ENCODE results near the gene PMEPA1. TPM values are rescaled to one million over a fixed set of nuclear protein-coding genes. Genes with fewer than 3 reads are reported as not detected.

The PMEPA1 gene
- total RNA-seq, 4 donors from 2014 or later: 7.5 to 31.3 (median 13.9) TPM

DNA sequence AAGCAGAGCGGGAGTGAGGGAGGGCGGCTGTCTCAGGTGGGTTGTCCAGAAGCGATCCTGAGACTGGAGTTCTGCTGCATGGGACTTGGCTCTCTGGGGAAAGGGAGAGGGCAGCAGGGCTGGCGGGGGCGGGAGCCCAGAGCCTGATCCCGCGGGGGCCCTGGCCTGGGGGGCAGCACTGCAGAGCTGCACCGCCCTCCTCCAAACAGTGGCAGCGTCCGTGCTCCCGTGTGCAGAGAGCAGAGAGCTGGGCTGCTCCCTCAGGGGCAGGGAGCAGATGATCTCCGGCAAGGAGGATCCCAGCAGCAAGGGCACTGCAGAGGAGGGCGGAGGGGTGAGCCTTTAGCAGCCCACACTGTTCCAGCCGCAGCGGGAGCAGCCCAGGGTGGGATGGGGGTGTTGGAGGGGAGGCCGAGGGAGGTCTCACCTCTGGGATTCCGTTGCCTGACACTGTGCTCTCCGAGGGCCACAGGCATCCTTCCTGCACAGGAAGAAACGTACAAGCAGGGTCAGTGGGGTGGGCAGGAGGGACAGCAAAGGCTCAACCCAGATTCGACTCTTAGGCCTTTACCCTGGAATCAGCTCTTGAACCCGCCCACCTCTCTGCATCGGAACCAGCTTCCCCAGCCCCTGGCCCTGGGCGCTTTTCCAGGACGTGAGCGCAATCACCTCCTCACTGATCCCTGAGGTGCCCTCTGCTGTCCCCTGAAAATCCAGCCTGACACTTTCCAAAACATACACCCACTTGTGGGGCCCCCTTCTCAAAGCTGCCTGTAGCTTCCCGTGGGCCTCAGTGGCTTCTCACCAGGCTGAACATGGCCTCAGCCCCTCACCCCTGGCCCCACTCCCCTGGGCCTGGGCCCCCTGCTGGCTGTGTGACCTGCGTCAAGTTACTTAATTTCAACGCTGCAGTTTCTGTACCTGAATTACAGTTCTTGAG is 56.9 kb downstream of the PMEPA1 start:
- TF ChIP-seq, protein P1, sequence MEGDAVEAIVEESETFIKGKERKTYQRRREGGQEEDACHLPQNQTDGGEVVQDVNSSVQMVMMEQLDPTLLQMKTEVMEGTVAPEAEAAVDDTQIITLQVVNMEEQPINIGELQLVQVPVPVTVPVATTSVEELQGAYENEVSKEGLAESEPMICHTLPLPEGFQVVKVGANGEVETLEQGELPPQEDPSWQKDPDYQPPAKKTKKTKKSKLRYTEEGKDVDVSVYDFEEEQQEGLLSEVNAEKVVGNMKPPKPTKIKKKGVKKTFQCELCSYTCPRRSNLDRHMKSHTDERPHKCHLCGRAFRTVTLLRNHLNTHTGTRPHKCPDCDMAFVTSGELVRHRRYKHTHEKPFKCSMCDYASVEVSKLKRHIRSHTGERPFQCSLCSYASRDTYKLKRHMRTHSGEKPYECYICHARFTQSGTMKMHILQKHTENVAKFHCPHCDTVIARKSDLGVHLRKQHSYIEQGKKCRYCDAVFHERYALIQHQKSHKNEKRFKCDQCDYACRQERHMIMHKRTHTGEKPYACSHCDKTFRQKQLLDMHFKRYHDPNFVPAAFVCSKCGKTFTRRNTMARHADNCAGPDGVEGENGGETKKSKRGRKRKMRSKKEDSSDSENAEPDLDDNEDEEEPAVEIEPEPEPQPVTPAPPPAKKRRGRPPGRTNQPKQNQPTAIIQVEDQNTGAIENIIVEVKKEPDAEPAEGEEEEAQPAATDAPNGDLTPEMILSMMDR (IDR thresholded peaks at IDR 0.05; ENCODE audit: low read depth): no peak

DNA sequence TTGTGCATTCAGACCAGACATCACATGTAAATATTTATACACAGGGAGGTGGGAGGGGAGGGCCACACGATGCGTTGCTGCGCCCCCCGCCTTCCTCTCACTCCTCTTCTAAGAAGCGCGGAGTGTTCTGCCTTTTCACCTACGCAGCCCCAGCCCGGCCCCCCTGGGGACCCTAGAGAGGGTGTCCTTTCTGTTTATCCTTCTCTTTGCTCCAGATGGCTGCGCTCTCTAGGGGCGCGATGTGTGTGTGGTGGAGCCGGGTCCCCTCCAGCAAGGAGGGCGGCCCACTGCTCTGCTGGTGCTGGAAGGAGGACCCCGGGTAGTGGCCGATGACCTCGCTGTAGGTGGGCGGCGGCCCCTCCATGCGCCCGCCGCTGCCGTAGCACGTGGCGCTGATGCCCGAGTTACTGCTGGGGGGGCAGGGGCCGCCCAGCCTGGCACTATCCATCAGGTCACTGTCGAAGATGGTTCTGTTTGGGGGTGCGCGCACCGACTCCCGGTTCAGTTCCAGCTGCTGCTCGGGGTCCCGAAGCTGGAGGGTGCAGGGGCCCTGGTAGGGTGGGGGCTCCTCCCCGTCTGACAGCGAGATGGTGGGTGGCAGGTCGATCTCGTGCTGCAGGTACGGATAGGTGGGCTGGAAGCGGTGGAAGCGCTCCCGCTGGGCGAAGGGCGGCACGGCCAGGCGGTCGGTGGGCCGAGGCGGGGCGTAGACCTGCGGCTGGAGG is 57.8 kb downstream of the PMEPA1 start:
- TF ChIP-seq, protein P1 (IDR thresholded peaks at IDR 0.05; ENCODE audit: low read depth): no peak

DNA sequence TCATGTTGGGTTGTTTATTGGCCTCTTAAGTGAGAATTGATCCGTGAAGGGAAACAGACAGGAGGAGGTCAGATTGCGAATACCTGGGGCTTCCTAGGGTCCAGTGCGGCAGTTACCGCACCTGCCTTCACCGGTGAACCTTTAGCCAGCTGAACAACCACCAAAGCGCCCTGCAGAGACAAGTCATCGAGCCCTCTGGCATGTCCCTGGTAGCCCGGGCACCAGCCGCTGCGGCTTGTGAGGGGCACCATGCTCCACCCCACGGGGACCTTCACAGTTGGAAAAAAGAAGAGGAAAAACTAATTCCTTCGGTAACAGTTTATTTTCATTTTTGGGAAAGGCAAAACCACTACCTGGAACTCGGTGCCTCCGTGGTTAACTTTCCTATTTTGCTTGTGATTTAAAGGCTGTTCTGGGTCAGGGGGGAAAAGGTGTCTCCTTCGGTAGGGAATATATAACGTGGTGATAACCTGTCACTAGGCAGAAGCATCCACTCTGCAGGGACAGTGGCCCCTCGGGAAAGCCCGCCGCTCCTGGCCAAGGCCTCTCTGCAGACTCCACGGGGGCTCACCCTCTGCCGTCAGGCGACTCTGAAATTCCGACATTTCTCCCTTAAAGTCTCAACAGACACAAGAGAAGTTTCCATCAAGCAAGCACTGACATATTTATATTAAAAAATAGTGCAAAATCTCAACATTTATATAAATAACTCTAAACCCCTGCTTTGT is 58.9 kb downstream of the PMEPA1 start:
- TF ChIP-seq, protein P1 (IDR thresholded peaks at IDR 0.05; ENCODE audit: low read depth): no peak

DNA sequence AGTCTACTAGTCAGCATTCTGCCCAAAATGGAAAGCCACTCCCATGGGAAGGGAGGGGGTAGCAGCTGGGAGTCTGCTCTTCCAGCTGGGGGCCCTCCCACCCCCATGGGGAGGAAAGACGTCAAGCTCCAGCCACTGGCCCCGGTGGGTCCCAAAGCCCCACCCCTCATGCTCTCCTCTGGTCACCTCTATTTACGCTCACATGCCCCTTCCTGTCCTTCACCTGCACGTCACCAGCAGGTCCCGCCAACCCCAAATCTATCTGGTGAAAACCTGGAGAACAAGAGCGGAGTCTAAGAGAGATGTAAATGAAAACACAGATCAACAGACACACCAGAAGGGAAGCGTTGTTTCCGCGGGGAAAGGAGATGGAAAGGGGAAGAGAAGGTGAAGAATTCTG is 59.5 kb downstream of the PMEPA1 start:
- TF ChIP-seq, protein P1 (IDR thresholded peaks at IDR 0.05; ENCODE audit: low read depth): no peak

DNA sequence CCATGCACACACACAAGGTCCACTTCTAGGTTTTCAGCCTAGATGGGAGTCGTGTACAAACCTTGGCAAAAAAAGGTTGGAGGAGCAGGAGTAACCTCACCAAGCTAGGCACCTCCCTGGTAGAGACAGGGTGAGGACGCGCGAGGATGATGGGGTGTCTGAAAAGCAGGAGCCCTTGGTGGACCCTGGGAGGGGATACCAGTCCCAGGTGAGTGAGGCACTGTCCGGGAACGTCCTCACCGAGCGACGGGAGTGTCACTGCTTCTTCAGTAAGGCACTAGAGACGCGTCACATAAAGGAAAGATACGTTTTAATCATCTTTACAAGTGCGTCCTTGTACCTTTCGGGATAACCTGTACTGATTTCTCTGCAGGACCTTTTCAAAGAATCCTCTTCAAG is 60.2 kb downstream of the PMEPA1 start:
- TF ChIP-seq, protein P1 (IDR thresholded peaks at IDR 0.05; ENCODE audit: low read depth): no peak

DNA sequence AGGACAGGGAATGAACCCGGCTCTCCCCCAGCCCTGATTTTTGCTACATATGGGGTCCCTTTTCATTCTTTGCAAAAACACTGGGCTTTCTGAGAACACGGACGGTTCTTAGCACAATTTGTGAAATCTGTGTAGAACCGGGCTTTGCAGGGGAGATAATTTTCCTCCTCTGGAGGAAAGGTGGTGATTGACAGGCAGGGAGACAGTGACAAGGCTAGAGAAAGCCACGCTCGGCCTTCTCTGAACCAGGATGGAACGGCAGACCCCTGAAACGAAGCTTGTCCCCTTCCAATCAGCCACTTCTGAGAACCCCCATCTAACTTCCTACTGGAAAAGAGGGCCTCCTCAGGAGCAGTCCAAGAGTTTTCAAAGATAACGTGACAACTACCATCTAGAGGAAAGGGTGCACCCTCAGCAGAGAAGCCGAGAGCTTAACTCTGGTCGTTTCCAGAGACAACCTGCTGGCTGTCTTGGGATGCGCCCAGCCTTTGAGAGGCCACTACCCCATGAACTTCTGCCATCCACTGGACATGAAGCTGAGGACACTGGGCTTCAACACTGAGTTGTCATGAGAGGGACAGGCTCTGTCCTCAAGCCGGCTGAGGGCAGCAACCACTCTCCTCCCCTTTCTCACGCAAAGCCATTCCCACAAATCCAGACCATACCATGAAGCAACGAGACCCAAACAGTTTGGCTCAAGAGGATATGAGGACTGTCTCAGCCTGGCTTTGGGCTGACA is 60.8 kb downstream of the PMEPA1 start:
- TF ChIP-seq, protein P1 (IDR thresholded peaks at IDR 0.05; ENCODE audit: low read depth): no peak
